PC-3 (cell line): ENCODE measurements around the gene RHOV.

Experiments used
- CTCF ChIP-seq: fragments of 300-600 bp; sonication (generic); conservative IDR thresholded peaks from 2 replicates; pipeline ENCODE4 v1.5.1; 2017; ENCODE audit warnings: antibody characterized with exemption, low read depth, mild to moderate bottlenecking, low read length
- EZH2 ChIP-seq: fragments of 300-600 bp; sonication (generic); IDR thresholded peaks from one replicate; pipeline ENCODE4 v1.6.1; 2017; ENCODE audit warnings: antibody characterized with exemption, mild to moderate bottlenecking, low read length; ENCODE audit not compliant: unreplicated experiment

- TF ChIP-seq CTCF = no peak
- TF ChIP-seq EZH2 = no peak
These were observed 37.7 kb upstream of the RHOV start for GRCh38 chr15:40911693-40912092.
